CD14-positive monocyte (primary cell): Measurements from ENCODE around the gene DTNBP1. TPM values are rescaled to one million over a fixed set of nuclear protein-coding genes. Genes with fewer than 3 reads are reported as not detected.

ENCODE experiments used
- DNase-seq, 3 donors: peaks; one replicate each; pipeline ENCODE4 v3.0.0-alpha.2; 2011 to 2022
- H2AFZ ChIP-seq: 2 replicates; pipeline ENCODE4 v1.6.0; 2012; ENCODE audit warnings: mild to moderate bottlenecking, low read depth, low read length, inconsistent platforms; ENCODE audit not compliant: insufficient read depth, poor library complexity, severe bottlenecking
- H3K27ac ChIP-seq, 2 donors: 1 replicate in 1 of 2; 2 replicates in 1 of 2; pipeline ENCODE4 v1.5.1; 2012 to 2013; ENCODE audit warnings: low read length in 2 of 2, control low read depth in 1 of 2, inconsistent platforms in 1 of 2, low read depth in 1 of 2, mild to moderate bottlenecking in 1 of 2
- H3K27me3 ChIP-seq, 2 donors: one replicate each; pipeline versions ENCODE4 v1.6.0 to v1.6.1; 2011 to 2013; ENCODE audit warnings: low read length in 2 of 2; ENCODE audit not compliant: control insufficient read depth in 2 of 2, insufficient read depth in 2 of 2
- H3K36me3 ChIP-seq, 2 donors: replicated peaks in 1 of 2; 1 replicate in 1 of 2; 2 replicates in 1 of 2; pipeline versions ENCODE4 v1.5.1 to v1.6.1; 2012 to 2013; ENCODE audit warnings: low read length in 2 of 2, control low read depth in 1 of 2, inconsistent platforms in 1 of 2, mild to moderate bottlenecking in 1 of 2; ENCODE audit not compliant: insufficient read depth in 2 of 2, control insufficient read depth in 1 of 2
- H3K4me1 ChIP-seq, 2 donors: 1 replicate in 1 of 2; 2 replicates in 1 of 2; pipeline versions ENCODE4 v1.5.1 to v1.6.1; 2012 to 2013; ENCODE audit warnings: low read length in 2 of 2, control low read depth in 1 of 2, inconsistent platforms in 1 of 2, mild to moderate bottlenecking in 1 of 2, moderate library complexity in 1 of 2; ENCODE audit not compliant: insufficient read depth in 2 of 2, control insufficient read depth in 1 of 2
- H3K4me2 ChIP-seq: replicated peaks from 2 replicates; pipeline ENCODE3; 2012; ENCODE audit warnings: low read length, moderate library complexity, mild to moderate bottlenecking; ENCODE audit not compliant: poor library complexity, severe bottlenecking; ENCODE audit errors: extremely low read depth
- H3K4me3 ChIP-seq, 3 experiments: fragments of 200-600 bp in 1 of 3; sonication (generic) in 1 of 3; replicated peaks in 1 of 3; 1 replicate in 2 of 3; 2 replicates in 1 of 3; pipeline ENCODE4 v1.5.1; 2011 to 2013; ENCODE audit warnings: low read length in 3 of 3, mild to moderate bottlenecking in 3 of 3, control low read depth in 2 of 3, low read depth in 2 of 3, inconsistent platforms in 1 of 3, moderate library complexity in 1 of 3
- H3K79me2 ChIP-seq: 2 replicates; pipeline ENCODE4 v1.6.0; 2012; ENCODE audit warnings: mild to moderate bottlenecking, control low read depth, inconsistent platforms, low read length, moderate library complexity; ENCODE audit not compliant: insufficient read depth
- H3K9ac ChIP-seq: 2 replicates; pipeline ENCODE4 v1.6.0; 2017; ENCODE audit warnings: low read length, mild to moderate bottlenecking; ENCODE audit not compliant: insufficient read depth, poor library complexity, severe bottlenecking
- H3K9me3 ChIP-seq, 2 donors: replicated peaks in 1 of 2; 1 replicate in 1 of 2; 2 replicates in 1 of 2; pipeline versions ENCODE4 v1.5.1 to v1.6.1; 2012 to 2013; ENCODE audit warnings: low read length in 2 of 2, control low read depth in 1 of 2; ENCODE audit not compliant: control insufficient read depth in 1 of 2, insufficient read depth in 1 of 2
- H4K20me1 ChIP-seq: 2 replicates; pipeline ENCODE4 v1.6.0; 2012; ENCODE audit warnings: mild to moderate bottlenecking, low read length, control low read depth, moderate library complexity; ENCODE audit not compliant: insufficient read depth
- H3K27ac Mint-ChIP-seq, 7 donors: one replicate each; pipeline ENCODE4 v1.8.0; 2020; ENCODE audit warnings: mild to moderate bottlenecking in 7 of 7, mixed read lengths in 7 of 7, moderate library complexity in 6 of 7, inconsistent platforms in 2 of 7
- H3K27me3 Mint-ChIP-seq, 3 donors: one replicate each; pipeline ENCODE4 v1.8.0; 2021 to 2022; ENCODE audit warnings: low read depth in 3 of 3, mild to moderate bottlenecking in 3 of 3, mixed read lengths in 3 of 3, moderate library complexity in 3 of 3, inconsistent platforms in 1 of 3
- H3K36me3 Mint-ChIP-seq, 2 donors: one replicate each; pipeline ENCODE4 v1.8.0; 2020; ENCODE audit warnings: mixed read lengths in 2 of 2, inconsistent platforms in 1 of 2, mild to moderate bottlenecking in 1 of 2
- H3K4me1 Mint-ChIP-seq: one replicate; pipeline ENCODE4 v1.8.0; 2020; ENCODE audit warnings: mild to moderate bottlenecking, mixed read lengths
- H3K4me3 Mint-ChIP-seq, 2 donors: one replicate each; pipeline ENCODE4 v1.8.0; 2020; ENCODE audit warnings: mild to moderate bottlenecking in 2 of 2, mixed read lengths in 2 of 2, moderate library complexity in 1 of 2
- H3K9me3 Mint-ChIP-seq, 7 donors: one replicate each; pipeline ENCODE4 v1.8.0; 2020 to 2022; ENCODE audit warnings: mixed read lengths in 7 of 7, mild to moderate bottlenecking in 6 of 7, moderate library complexity in 6 of 7, inconsistent platforms in 2 of 7
- CTCF ChIP-seq: fragments of 200-600 bp; IDR thresholded peaks from one replicate; pipeline ENCODE4 v1.8.0; 2022; ENCODE audit warnings: antibody characterized with exemption, mild to moderate bottlenecking
- WGBS: methylation state at CpG from one replicate; pipeline ENCODE4 v1.1.5; 2013; ENCODE audit warnings: missing lambda C conversion rate; ENCODE audit not compliant: insufficient coverage; 5-methylcytosine and 5-hydroxymethylcytosine counted together
- intact Hi-C, 2 donors: fragments of 100-400 bp; cut with micrococcal nuclease; formaldehyde crosslinking; loops; one replicate each; pipeline versions ENCODE4 v1.15.0 to v1.15.1; 2023
- polyA plus RNA-seq, 3 donors: library from polyadenylated mRNA; depleted of rRNA in 1 of 3; unstranded in 2 of 3; stranded (reverse) in 1 of 3; fragments of 300-500 nt in 2 of 3; fragments of >200 nt in 1 of 3; fragmentation: Illumina TruSeq in 2 of 3; gene quantifications; 1 replicate in 2 of 3; 2 replicates in 1 of 3; pipeline ENCODE4 v1.2.3, GENCODE V29; 2012 to 2021

The DTNBP1 gene
- polyA plus RNA-seq, 3 donors, result 19.7 to 26.9 (median 20.5) TPM

DNA sequence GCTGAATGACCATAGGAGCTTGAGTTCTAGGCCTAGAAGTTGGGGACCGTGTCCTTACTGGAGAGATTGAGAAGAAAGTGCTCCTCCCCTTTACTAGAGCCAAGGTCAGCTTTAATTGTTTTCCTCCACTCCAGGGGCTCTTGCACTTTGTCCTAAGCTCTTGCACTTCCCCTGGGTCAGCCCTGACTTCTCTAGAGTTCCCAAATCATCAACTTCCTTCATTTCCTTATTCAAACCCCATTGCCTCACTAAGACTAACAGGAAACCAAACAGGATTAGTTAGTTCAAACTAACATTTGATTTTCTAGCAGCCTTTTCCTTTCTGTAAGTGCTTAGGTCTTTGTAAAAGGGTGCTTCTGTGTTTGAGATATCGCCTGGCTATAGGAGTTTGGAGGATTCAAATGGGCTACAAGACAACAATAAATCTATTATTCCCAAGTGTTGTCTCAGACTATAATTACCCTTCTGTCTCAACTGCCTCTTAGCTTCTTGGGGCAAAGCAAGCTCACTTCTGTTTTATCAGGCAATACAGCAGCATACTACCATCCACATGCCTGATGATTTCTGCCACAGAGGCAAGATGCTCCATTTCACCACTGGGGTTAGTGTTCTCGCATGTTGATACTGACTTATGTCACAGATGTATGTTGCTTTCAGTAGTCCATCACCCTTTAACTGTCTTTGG lies 12.8 kb upstream of the DTNBP1 start:
- H3K27me3 ChIP-seq, result no peaks in the 10 kb centered on the region
- H3K27ac Mint-ChIP-seq, result peak overlapping the region; percentile 68 to 87 (median 77)
- intact Hi-C loops, result no loop called here
- H3K4me3 ChIP-seq, result peak overlapping the region in 1 of 3 experiments; percentile 48
- H3K4me1 ChIP-seq, result peaks cover 36 to 41% of the 10 kb centered on the region in 2 donors
- H3K27me3 Mint-ChIP-seq, result peaks cover 0 to 3% (median 0%) of the 10 kb centered on the region in 3 donors
- peaks cover 38% of the 10 kb centered on the region for H3K4me1 Mint-ChIP-seq
- no peak for TF ChIP-seq CTCF
- H3K36me3 ChIP-seq, result no peaks in the 10 kb centered on the region
- H3K9me3 ChIP-seq, result no peaks in the 10 kb centered on the region
- DNase-seq, result peak in 2 of 3 donors; percentile 53 to 60
- H3K4me3 Mint-ChIP-seq, result peak overlapping the region in 1 of 2 donors; percentile 68
- H3K9me3 Mint-ChIP-seq, result no peaks in the 10 kb centered on the region
- no peaks in the 10 kb centered on the region for H3K79me2 ChIP-seq
- H3K27ac ChIP-seq, result peak overlapping the region in 1 of 2 donors; percentile 75
- H2AFZ ChIP-seq, result no peak overlapping the region
- no peak overlapping the region for H3K9ac ChIP-seq
- H3K36me3 Mint-ChIP-seq, result no peaks in the 10 kb centered on the region
- peak overlapping the region; percentile 53 for H3K4me2 ChIP-seq
- no CpG with 5 or more reads among the region's 3 CpGs for WGBS
- H4K20me1 ChIP-seq, result no peaks in the 10 kb centered on the region

DNA sequence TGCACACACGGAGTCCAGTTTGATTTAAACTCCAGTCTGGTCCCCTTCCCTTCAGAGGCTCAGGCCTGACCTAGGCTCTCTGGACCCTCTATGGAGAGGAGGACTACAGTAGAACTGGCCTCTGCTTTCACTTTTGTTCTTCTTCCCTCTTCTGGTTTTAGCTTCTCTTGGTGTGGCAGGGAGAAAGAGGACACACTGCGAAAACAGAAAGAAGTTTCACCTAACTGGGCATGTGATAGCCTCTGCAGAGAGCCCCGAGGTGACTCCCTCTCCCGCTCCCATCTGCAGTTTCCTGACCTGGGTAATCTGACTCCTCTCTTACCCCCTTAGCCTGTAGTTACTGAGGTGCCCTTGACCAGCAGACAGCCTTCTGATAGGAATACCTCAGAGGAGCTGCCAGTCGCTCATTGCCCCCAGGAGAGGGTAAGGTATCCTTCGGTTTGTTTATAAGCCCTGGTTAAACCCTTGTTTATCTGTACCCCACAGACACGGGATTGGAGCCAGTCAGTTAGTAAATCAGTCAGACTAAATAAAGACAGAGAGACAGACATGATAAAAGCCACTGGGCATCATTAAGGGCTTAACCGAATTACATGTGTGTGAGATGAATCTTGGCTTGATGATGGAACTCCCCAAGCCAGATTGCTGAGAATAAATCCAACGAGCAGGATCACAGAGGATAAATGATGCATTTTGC lies 12.0 kb upstream of the DTNBP1 start:
- Mint-ChIP-seq H3K27ac (peak overlapping the region; percentile 74 to 89 (median 86)), H3K27me3 (peaks cover 0 to 3% (median 0%) of the 10 kb centered on the region in 3 donors), H3K4me1 (peaks cover 38% of the 10 kb centered on the region), H3K4me3 (peak overlapping the region; percentile 49 to 68), H3K9me3 (no peaks in the 10 kb centered on the region), H3K36me3 (no peaks in the 10 kb centered on the region)
- Histone ChIP-seq H3K4me3 (peak overlapping the region in 1 of 3 experiments; percentile 48), H4K20me1 (no peaks in the 10 kb centered on the region), H3K4me1 (peaks cover 36 to 41% of the 10 kb centered on the region in 2 donors), H2AFZ (peak overlapping the region; percentile 62), H3K9me3 (no peaks in the 10 kb centered on the region), H3K27ac (peak overlapping the region; percentile 58 to 75), H3K9ac (peak overlapping the region; percentile 42), H3K4me2 (peak overlapping the region; percentile 53), H3K27me3 (no peaks in the 10 kb centered on the region), H3K79me2 (no peaks in the 10 kb centered on the region), H3K36me3 (no peaks in the 10 kb centered on the region)
- TF ChIP-seq CTCF, result no peak
- peak in 2 of 3 donors; percentile 18 to 34 for DNase-seq
- intact Hi-C loops, result no loop called here
- WGBS, result 65% methylated on average over 5 of the region's 9 CpGs
